K562 (cell line): Measurements from ENCODE around the gene ZNHIT6. TPM values are rescaled to one million over a fixed set of nuclear protein-coding genes. Genes with fewer than 3 reads are reported as not detected.

Experiments used
- MGA ChIP-seq: fragments of 450-650 bp; IDR thresholded peaks from 2 replicates; pipeline ENCODE4 v1.6.1; 2016; ENCODE audit warnings: mild to moderate bottlenecking, moderate library complexity
- polyA plus RNA-seq, 8 experiments: library from polyadenylated mRNA; depleted of rRNA in 4 of 8; stranded (reverse) in 5 of 8; unstranded in 3 of 8; fragments of >200 nt; fragmentation: Nextera tagmentation in 2 of 8; fragmentation: Illumina TruSeq in 1 of 8; extraction: Ambion mirVana in 2 of 8; extraction: Trizol in 1 of 8; gene quantifications; 2 replicates each; pipeline versions ENCODE4 v1.2.1 to v1.2.3, GENCODE V29; 2011 to 2014; ENCODE audit warnings: inconsistent platforms in 1 of 8, missing spikeins in 1 of 8
- total RNA-seq, 7 experiments: library from RNA; depleted of rRNA in 6 of 7; stranded (reverse); fragments of >200 nt in 6 of 7; fragmentation: Illumina TruSeq in 2 of 7; extraction: Trizol in 2 of 7; gene quantifications; 2 replicates each; pipeline versions ENCODE4 v1.2.1 to v1.2.3, GENCODE V29; 2011 to 2021; ENCODE audit warnings: low replicate concordance in 1 of 7

Gene ZNHIT6
- total and polyA plus RNA-seq, 9 of the 15 experiments (the other 6 are each of a cell fraction or from before 2014, with no cell fraction given) = 15.4 to 37.6 (median 21.7) TPM

- no peak for TF ChIP-seq MGA
Measured at GRCh38 chr1:85683292-85684025, 24.8 kb downstream of the ZNHIT6 start (continued).
